ENCODE measurements around the gene FAM78B. TPM values are rescaled to one million over a fixed set of nuclear protein-coding genes. Genes with fewer than 3 reads are reported as not detected.

FAM78B gene
- total and polyA plus RNA-seq, 2 of the 8 experiments (the other 6 are each of a cell fraction or from before 2014, with no cell fraction given) = 2.3 to 3.6 TPM

DNA sequence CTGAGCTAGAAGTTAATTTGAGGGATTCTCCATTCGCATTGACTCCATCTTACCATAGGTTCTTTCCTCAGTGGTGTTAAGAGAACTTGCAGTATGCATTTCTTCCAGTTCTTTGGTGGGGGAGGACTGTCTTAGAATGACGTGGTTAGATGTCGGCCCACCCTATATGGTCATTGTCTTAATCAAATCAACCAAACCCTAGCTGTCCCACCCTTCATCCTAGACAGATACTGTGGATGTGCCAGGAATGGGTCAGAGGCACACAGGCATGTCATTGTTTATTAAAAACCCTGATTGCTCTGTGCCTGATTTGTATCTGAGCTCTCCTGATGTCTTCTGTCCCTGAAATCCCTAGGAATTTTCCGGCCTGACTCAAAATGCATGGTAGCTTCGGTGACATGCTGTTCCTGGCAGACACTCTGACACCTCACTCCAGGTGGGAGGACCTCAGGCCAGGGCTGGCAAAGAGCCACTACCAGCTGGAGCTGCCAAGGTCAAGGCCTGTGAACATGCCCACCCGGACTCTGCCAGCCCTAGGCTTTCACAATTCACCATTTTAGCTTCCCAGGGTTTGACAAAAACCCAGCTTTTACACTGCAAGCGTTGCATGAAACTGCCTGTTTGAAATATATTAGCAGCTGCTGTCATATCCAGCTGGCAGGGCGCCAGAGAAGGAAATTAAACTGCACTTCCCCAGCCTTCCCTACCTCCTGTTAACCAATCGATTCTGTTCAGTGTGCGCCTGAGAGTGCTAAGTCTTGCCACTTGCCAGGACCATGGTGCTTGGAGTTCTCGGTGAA, 134.0 kb downstream of the FAM78B start (continued):
- TF ChIP-seq, protein P1, sequence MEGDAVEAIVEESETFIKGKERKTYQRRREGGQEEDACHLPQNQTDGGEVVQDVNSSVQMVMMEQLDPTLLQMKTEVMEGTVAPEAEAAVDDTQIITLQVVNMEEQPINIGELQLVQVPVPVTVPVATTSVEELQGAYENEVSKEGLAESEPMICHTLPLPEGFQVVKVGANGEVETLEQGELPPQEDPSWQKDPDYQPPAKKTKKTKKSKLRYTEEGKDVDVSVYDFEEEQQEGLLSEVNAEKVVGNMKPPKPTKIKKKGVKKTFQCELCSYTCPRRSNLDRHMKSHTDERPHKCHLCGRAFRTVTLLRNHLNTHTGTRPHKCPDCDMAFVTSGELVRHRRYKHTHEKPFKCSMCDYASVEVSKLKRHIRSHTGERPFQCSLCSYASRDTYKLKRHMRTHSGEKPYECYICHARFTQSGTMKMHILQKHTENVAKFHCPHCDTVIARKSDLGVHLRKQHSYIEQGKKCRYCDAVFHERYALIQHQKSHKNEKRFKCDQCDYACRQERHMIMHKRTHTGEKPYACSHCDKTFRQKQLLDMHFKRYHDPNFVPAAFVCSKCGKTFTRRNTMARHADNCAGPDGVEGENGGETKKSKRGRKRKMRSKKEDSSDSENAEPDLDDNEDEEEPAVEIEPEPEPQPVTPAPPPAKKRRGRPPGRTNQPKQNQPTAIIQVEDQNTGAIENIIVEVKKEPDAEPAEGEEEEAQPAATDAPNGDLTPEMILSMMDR (IDR thresholded peaks at IDR 0.05; ENCODE audit: control extremely low read depth in 1 of 3, insufficient read depth in 1 of 3, low read depth in 1 of 3, low read length in 3 of 3) = no peak
- TF ChIP-seq RAD21 (IDR thresholded peaks at IDR 0.05 in 1 of 2, conservative IDR thresholded peaks at IDR 0.05 in 1 of 2; ENCODE audit: low read depth in 2 of 2, low read length in 2 of 2) (no peak), CEBPB (IDR thresholded peaks at IDR 0.05; ENCODE audit: low read depth, low read length) (no peak), CBX8 (IDR thresholded peaks at IDR 0.05; ENCODE audit: borderline replicate concordance, low read depth, low read length) (no peak), SIN3A (conservative IDR thresholded peaks at IDR 0.05 in 1 of 2, IDR thresholded peaks at IDR 0.05 in 1 of 2; ENCODE audit: low read depth in 1 of 2, low read length in 2 of 2) (no peak)
- TF ChIP-seq, protein P2, sequence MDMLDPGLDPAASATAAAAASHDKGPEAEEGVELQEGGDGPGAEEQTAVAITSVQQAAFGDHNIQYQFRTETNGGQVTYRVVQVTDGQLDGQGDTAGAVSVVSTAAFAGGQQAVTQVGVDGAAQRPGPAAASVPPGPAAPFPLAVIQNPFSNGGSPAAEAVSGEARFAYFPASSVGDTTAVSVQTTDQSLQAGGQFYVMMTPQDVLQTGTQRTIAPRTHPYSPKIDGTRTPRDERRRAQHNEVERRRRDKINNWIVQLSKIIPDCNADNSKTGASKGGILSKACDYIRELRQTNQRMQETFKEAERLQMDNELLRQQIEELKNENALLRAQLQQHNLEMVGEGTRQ (IDR thresholded peaks at IDR 0.05; ENCODE audit: low read length) = no peak
